HepG2 (cell line): Measurements from ENCODE around the gene CCDC148. TPM values are rescaled to one million over a fixed set of nuclear protein-coding genes. Genes with fewer than 3 reads are reported as not detected.

Experiments used
- GTF2F1 ChIP-seq: fragments of 150-350 bp; IDR thresholded peaks from 2 replicates; pipeline ENCODE4 v1.6.1; 2014; ENCODE audit warnings: low read length
- HOXA7 ChIP-seq: sonication (generic); formaldehyde crosslinking; IDR thresholded peaks from 2 replicates; pipeline ENCODE4 v1.8.1; 2022; ENCODE audit warnings: mild to moderate bottlenecking, missing genetic modification reagents, moderate library complexity
- ISX ChIP-seq: sonication (generic); formaldehyde crosslinking; conservative IDR thresholded peaks from 2 replicates; pipeline ENCODE4 v1.5.0; 2020; ENCODE audit warnings: missing genetic modification reagents
- JUND ChIP-seq: sonication (generic); formaldehyde crosslinking; IDR thresholded peaks from 2 replicates; pipeline ENCODE4 v1.8.0; 2022; ENCODE audit warnings: mild to moderate bottlenecking, missing genetic modification reagents
- KLF9 ChIP-seq: IDR thresholded peaks from 2 replicates; pipeline ENCODE4 v1.6.1; 2016; ENCODE audit warnings: low read depth
- NFATC3 ChIP-seq: sonication (generic); formaldehyde crosslinking; IDR thresholded peaks from 2 replicates; pipeline ENCODE4 v1.5.1; 2020; ENCODE audit warnings: mild to moderate bottlenecking, missing genetic modification reagents
- NFE2L1 ChIP-seq: sonication (generic); formaldehyde crosslinking; IDR thresholded peaks from 2 replicates; pipeline ENCODE4 v1.4.0; 2020; ENCODE audit warnings: missing genetic modification reagents, mild to moderate bottlenecking, borderline replicate concordance
- NFYB ChIP-seq: sonication (generic); formaldehyde crosslinking; IDR thresholded peaks from 2 replicates; pipeline ENCODE4 v1.4.0; 2020; ENCODE audit warnings: missing genetic modification reagents
- NR2F6 ChIP-seq, 2 experiments: IDR thresholded peaks; 2 replicates each; pipeline ENCODE4 v1.6.1; 2016; ENCODE audit warnings: antibody characterized with exemption in 1 of 2, mild to moderate bottlenecking in 1 of 2
- PPARG ChIP-seq: conservative IDR thresholded peaks from 2 replicates; pipeline ENCODE4 v1.6.1; 2016; ENCODE audit warnings: missing biosample characterization, missing genetic modification reagents
- RBAK ChIP-seq: sonication (generic); formaldehyde crosslinking; IDR thresholded peaks from 2 replicates; pipeline ENCODE4 v1.5.1; 2020; ENCODE audit warnings: mild to moderate bottlenecking, missing genetic modification reagents
- THYN1 ChIP-seq: sonication (generic); formaldehyde crosslinking; IDR thresholded peaks from 2 replicates; pipeline ENCODE4 v1.8.1; 2023; ENCODE audit warnings: low read depth, mild to moderate bottlenecking, moderate library complexity, missing genetic modification reagents, borderline replicate concordance
- TOE1 ChIP-seq: sonication (generic); formaldehyde crosslinking; IDR thresholded peaks from 2 replicates; pipeline ENCODE4 v1.4.0; 2020; ENCODE audit warnings: mild to moderate bottlenecking, missing genetic modification reagents
- ZNF232 ChIP-seq: sonication (generic); formaldehyde crosslinking; IDR thresholded peaks from 2 replicates; pipeline ENCODE4 v1.4.0; 2020; ENCODE audit warnings: missing genetic modification reagents, borderline replicate concordance
- ZNF354B ChIP-seq: sonication (generic); formaldehyde crosslinking; IDR thresholded peaks from 2 replicates; pipeline ENCODE4 v1.8.0; 2022; ENCODE audit warnings: mild to moderate bottlenecking, missing genetic modification reagents
- ZNF383 ChIP-seq: sonication (generic); formaldehyde crosslinking; IDR thresholded peaks from 2 replicates; pipeline ENCODE4 v1.4.0; 2020; ENCODE audit warnings: missing genetic modification reagents, mild to moderate bottlenecking, borderline replicate concordance
- ZNF558 ChIP-seq: sonication (generic); formaldehyde crosslinking; IDR thresholded peaks from 2 replicates; pipeline ENCODE4 v1.9.0; 2022; ENCODE audit warnings: mild to moderate bottlenecking, missing genetic modification reagents, borderline replicate concordance
- ZNF660 ChIP-seq: sonication (generic); formaldehyde crosslinking; IDR thresholded peaks from 2 replicates; pipeline ENCODE4 v1.5.1; 2020; ENCODE audit warnings: mild to moderate bottlenecking, low read depth, missing genetic modification reagents, borderline replicate concordance
- polyA plus RNA-seq, 8 experiments: library from polyadenylated mRNA; depleted of rRNA in 3 of 8; stranded (reverse) in 7 of 8; unstranded in 1 of 8; fragments of >200 nt; fragmentation: Illumina TruSeq in 4 of 8; extraction: Trizol in 4 of 8; gene quantifications; 2 replicates each; pipeline versions ENCODE4 v1.2.1 to v1.2.3, GENCODE V29; 2011 to 2016; ENCODE audit warnings: low read depth in 4 of 8, missing spikeins in 1 of 8, mixed read lengths in 1 of 8; ENCODE audit not compliant: insufficient read depth in 1 of 8
- total RNA-seq, 5 experiments: library from RNA; depleted of rRNA; stranded (reverse); fragments of >200 nt; fragmentation: Illumina TruSeq; extraction: Trizol; gene quantifications; 2 replicates each; pipeline ENCODE4 v1.2.3, GENCODE V29; 2016; ENCODE audit warnings: low read depth in 1 of 5
- TF ChIP-seq, protein P1 (sequence below): sonication (generic); formaldehyde crosslinking; IDR thresholded peaks from 2 replicates; pipeline ENCODE4 v1.5.1; 2020; ENCODE audit warnings: mild to moderate bottlenecking, missing genetic modification reagents, moderate library complexity
- TF ChIP-seq, protein P2 (sequence below): sonication (generic); formaldehyde crosslinking; IDR thresholded peaks from 2 replicates; pipeline ENCODE4 v1.8.0; 2022; ENCODE audit warnings: missing genetic modification reagents, low read depth, mild to moderate bottlenecking, borderline replicate concordance
- TF ChIP-seq, protein P3 (sequence below): sonication (generic); formaldehyde crosslinking; IDR thresholded peaks from 2 replicates; pipeline ENCODE4 v1.4.0; 2020; ENCODE audit warnings: mild to moderate bottlenecking, missing genetic modification reagents
- TF ChIP-seq, protein P4 (sequence below): fragments of 450-650 bp; IDR thresholded peaks from 2 replicates; pipeline ENCODE4 v1.6.1; 2017
- TF ChIP-seq, protein P5 (sequence below): sonication (generic); formaldehyde crosslinking; IDR thresholded peaks from 2 replicates; pipeline ENCODE4 v1.5.0; 2020; ENCODE audit warnings: missing genetic modification reagents

CCDC148 gene
- total and polyA plus RNA-seq, 2 of the 13 experiments (the other 11 are each of a cell fraction or from before 2014, with no cell fraction given), result 0.30 to 0.49 TPM

DNA sequence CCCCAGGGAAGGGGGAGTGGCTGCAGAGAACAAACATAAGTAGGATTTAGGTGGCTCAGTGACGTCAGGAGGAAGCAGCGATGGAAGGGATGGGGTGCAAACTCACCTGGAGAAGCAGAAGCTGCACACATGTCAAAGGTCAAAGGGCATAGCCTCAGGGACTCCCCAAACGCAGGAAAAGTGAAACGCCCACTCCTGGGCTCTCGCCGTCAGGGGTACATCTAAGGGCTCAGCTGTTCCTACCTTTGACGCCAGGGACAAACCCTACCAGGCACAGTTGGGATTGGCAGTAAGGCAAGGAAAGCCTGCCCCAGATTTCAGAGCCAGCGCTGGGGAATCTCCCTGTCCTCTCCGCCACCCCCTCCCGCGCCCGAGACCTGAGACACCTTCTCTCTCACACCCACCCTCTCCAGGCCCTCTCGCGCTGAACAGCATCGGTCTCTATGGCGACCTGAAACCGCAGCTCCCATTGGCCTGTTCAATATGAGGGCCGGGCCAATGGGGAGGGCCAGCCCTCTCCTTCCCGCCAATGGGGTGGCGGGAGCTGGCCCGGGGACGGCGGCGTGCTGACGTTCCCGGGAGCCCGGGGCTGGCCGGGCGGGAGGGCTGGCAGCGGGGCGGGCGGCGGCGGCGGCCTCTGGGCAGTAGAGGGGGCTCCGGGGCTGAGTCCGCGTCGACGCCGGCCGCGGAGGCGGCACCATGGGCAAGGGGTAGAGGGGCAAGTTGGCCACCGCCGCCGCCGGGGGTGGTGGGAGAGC is at the start of gene CCDC148, which contains the start of gene PKP4 (continued):
- TF ChIP-seq ZNF354B (CRISPR knock-in tag), result no peak
- TF ChIP-seq, protein P1, sequence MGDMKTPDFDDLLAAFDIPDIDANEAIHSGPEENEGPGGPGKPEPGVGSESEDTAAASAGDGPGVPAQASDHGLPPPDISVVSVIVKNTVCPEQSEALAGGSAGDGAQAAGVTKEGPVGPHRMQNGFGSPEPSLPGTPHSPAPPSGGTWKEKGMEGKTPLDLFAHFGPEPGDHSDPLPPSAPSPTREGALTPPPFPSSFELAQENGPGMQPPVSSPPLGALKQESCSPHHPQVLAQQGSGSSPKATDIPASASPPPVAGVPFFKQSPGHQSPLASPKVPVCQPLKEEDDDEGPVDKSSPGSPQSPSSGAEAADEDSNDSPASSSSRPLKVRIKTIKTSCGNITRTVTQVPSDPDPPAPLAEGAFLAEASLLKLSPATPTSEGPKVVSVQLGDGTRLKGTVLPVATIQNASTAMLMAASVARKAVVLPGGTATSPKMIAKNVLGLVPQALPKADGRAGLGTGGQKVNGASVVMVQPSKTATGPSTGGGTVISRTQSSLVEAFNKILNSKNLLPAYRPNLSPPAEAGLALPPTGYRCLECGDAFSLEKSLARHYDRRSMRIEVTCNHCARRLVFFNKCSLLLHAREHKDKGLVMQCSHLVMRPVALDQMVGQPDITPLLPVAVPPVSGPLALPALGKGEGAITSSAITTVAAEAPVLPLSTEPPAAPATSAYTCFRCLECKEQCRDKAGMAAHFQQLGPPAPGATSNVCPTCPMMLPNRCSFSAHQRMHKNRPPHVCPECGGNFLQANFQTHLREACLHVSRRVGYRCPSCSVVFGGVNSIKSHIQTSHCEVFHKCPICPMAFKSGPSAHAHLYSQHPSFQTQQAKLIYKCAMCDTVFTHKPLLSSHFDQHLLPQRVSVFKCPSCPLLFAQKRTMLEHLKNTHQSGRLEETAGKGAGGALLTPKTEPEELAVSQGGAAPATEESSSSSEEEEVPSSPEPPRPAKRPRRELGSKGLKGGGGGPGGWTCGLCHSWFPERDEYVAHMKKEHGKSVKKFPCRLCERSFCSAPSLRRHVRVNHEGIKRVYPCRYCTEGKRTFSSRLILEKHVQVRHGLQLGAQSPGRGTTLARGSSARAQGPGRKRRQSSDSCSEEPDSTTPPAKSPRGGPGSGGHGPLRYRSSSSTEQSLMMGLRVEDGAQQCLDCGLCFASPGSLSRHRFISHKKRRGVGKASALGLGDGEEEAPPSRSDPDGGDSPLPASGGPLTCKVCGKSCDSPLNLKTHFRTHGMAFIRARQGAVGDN (CRISPR knock-in tag), result no peak; the same call in 1 of the 2 replicates
- TF ChIP-seq, protein P2, sequence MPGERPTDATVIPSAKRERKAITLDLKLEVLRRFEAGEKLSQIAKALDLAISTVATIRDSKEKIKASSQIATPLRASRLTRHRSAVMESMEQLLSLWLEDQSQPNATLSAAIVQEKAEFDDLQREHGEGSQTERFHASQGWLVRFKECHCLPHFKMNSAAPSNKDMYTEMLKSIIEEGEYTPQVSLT (CRISPR knock-in tag), result no peak; the same call in 1 of the 2 replicates
- no peak for TF ChIP-seq THYN1
- peak; percentile 90 for TF ChIP-seq NFYB
- TF ChIP-seq ZNF232 (CRISPR knock-in tag), result no peak
- no peak for TF ChIP-seq GTF2F1
- no peak for TF ChIP-seq NFATC3
- no peak for TF ChIP-seq ISX
- no peak for TF ChIP-seq ZNF558 (CRISPR knock-in tag)
- TF ChIP-seq HOXA7, result no peak
- TF ChIP-seq ZNF660 (CRISPR knock-in tag), result no peak
- TF ChIP-seq RBAK (CRISPR knock-in tag), result no peak
- TF ChIP-seq NFE2L1 (CRISPR knock-in tag), result no peak
- peak; percentile 54; the same call in 1 of the 2 replicates for TF ChIP-seq KLF9 (CRISPR knock-in tag)
- TF ChIP-seq, protein P3, sequence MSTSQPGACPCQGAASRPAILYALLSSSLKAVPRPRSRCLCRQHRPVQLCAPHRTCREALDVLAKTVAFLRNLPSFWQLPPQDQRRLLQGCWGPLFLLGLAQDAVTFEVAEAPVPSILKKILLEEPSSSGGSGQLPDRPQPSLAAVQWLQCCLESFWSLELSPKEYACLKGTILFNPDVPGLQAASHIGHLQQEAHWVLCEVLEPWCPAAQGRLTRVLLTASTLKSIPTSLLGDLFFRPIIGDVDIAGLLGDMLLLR (CRISPR knock-in tag), result no peak
- TF ChIP-seq, protein P4, sequence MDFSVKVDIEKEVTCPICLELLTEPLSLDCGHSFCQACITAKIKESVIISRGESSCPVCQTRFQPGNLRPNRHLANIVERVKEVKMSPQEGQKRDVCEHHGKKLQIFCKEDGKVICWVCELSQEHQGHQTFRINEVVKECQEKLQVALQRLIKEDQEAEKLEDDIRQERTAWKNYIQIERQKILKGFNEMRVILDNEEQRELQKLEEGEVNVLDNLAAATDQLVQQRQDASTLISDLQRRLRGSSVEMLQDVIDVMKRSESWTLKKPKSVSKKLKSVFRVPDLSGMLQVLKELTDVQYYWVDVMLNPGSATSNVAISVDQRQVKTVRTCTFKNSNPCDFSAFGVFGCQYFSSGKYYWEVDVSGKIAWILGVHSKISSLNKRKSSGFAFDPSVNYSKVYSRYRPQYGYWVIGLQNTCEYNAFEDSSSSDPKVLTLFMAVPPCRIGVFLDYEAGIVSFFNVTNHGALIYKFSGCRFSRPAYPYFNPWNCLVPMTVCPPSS, result no peak
- TF ChIP-seq ZNF383 (CRISPR knock-in tag), result no peak
- no peak for TF ChIP-seq TOE1
- TF ChIP-seq PPARG, result no peak
- TF ChIP-seq, protein P5, sequence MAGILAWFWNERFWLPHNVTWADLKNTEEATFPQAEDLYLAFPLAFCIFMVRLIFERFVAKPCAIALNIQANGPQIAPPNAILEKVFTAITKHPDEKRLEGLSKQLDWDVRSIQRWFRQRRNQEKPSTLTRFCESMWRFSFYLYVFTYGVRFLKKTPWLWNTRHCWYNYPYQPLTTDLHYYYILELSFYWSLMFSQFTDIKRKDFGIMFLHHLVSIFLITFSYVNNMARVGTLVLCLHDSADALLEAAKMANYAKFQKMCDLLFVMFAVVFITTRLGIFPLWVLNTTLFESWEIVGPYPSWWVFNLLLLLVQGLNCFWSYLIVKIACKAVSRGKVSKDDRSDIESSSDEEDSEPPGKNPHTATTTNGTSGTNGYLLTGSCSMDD (CRISPR knock-in tag), result no peak
- no peak; the same call in 1 of the 2 replicates for TF ChIP-seq JUND (CRISPR knock-in tag)
- TF ChIP-seq NR2F6 (IDR thresholded peaks at IDR 0.05), result peak; percentile 34; the same call in 1 of the 2 replicates
- TF ChIP-seq NR2F6 (CRISPR knock-in tag; IDR thresholded peaks at IDR 0.05), result no peak; the same call in 1 of the 2 replicates
